GM12875 (cell line): ENCODE results near the gene GRK5.
"Not testable (repeated sequence)": the region's sequence is repeated elsewhere in the genome, so short reads cannot be mapped to it uniquely, and the experiment has no call there.

ENCODE experiments used
- H3K4me3 ChIP-seq: one replicate; pipeline ENCODE4 v1.5.1; 2011; ENCODE audit warnings: low read depth, low read length, control low read depth
- TF ChIP-seq, protein P1 (sequence below): IDR thresholded peaks from 2 replicates; pipeline ENCODE4 v1.5.1; 2011; ENCODE audit warnings: low read depth, mild to moderate bottlenecking, control low read depth, inconsistent platforms, low read length, moderate library complexity, borderline replicate concordance; ENCODE audit not compliant: insufficient read depth

Gene GRK5

DNA sequence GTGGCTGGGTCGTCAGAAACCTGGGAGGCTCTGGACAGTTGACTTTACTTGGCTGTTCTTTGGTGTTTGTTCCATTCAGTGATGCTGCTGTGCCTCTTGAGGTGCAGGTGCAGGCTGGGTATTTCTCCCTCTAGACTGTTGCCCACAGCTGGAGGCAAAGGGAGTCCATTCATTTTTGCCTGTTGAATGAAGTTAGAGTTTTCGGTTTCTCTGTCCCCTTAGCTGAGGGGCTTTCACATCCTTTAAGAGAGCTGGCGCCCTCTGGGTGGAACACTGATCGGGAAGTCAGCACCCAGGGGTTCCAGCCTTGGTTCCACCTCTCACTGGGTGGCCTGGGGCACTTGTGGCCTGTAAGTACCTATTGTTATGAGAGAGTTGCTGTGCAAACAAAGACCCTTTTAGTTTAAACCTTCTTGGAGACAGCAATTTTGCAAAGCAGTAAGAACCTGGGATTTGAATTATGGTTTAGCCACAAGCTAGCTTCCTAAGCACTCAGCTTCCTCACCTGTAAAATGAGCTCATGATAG lies 67.2 kb downstream of the GRK5 start:
- H3K4me3 ChIP-seq = no peak overlapping the region

DNA sequence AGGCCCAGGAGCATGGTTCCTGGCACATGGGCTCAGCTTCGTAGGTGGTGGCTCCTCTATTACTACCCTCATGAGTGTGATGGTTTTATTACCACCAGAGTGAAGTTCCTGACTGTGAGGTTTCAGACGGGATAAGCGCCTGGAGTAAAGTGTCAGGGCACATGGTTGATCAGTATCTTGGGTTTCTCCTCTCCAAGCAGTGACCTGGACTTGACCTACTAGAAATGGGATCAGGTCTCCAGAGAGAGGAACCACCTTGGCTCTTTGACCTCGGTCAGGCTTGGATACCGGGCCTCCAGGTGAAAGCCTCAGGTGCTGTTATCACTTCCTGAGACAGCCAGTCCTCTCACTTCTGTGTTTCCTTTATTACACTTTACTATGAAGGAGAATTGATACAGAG lies 67.7 kb downstream of the GRK5 start:
- TF ChIP-seq, protein P1, sequence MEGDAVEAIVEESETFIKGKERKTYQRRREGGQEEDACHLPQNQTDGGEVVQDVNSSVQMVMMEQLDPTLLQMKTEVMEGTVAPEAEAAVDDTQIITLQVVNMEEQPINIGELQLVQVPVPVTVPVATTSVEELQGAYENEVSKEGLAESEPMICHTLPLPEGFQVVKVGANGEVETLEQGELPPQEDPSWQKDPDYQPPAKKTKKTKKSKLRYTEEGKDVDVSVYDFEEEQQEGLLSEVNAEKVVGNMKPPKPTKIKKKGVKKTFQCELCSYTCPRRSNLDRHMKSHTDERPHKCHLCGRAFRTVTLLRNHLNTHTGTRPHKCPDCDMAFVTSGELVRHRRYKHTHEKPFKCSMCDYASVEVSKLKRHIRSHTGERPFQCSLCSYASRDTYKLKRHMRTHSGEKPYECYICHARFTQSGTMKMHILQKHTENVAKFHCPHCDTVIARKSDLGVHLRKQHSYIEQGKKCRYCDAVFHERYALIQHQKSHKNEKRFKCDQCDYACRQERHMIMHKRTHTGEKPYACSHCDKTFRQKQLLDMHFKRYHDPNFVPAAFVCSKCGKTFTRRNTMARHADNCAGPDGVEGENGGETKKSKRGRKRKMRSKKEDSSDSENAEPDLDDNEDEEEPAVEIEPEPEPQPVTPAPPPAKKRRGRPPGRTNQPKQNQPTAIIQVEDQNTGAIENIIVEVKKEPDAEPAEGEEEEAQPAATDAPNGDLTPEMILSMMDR = no peak
- no peak overlapping the region for H3K4me3 ChIP-seq

More for the DNA sequence above, 67.2 kb downstream of the GRK5 start:
- TF ChIP-seq, protein P1 = no peak

DNA sequence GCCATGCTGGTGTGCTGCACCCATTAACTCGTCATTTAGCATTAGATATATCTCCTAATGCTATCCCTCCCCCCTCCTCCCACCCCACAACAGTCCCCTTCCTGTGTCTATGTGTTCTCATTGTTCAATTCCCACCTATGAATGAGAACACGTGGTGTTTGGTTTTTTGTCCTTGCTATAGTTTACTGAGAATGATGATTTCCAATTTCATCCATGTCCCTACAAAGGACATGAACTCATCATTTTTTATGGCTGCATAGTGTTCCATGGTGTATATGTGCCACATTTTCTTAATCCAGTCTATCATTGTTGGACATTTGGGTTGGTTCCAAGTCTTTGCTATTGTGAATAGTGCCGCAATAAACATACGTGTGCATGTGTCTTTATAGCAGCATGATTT lies 68.8 kb downstream of the GRK5 start:
- H3K4me3 ChIP-seq = not testable (repeated sequence)

DNA sequence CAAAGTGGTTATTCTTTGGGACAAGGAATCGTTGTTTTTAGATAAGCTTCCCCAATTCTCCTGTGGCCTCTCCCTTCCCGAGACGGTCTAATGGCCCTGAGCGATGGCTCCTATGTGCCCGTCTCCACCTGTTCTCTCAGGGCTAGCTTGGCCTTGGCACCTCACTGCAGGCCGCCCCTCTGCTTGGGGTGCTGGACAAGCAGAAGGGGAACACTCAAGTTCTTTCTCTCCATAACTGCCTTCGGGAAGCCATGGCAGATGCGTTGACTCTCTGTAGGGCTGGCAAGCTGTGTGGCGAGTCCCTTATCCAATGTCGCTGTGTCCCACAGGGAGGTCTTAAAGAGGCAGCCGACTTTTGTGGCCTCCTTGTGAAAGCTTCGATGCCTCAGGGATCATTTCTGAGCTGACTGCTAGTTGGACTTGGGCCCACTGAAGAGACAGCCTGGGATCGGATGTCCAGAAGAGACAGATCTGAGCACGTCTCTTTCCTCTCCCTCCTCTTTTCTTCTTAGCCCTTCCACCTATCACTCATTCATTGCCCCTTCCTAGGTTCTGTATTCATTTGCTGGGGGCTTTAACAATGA lies 70.8 kb downstream of the GRK5 start:
- no peak overlapping the region for H3K4me3 ChIP-seq
- TF ChIP-seq, protein P1 = no peak

DNA sequence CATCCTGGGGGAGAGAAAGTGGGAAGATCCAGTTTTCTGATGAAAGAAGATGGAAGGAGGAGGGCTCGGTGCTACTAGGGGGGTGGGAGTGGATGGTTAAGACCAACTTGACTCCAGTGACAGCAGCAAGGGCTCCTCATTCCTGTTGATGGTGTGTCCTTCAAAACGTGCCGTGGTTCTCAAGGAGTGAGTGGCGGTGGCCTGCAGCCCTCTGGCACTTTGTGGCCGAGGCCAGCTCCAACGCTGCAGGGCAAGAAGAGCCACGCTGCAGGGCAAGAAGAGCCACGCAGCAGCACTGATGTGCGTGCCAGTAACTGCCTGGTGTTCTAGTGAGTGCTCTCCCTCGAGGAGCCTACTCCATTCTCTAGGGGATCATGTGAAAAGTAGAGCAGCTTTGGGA lies 72.1 kb downstream of the GRK5 start:
- no peak overlapping the region for H3K4me3 ChIP-seq
- TF ChIP-seq, protein P1 = no peak

DNA sequence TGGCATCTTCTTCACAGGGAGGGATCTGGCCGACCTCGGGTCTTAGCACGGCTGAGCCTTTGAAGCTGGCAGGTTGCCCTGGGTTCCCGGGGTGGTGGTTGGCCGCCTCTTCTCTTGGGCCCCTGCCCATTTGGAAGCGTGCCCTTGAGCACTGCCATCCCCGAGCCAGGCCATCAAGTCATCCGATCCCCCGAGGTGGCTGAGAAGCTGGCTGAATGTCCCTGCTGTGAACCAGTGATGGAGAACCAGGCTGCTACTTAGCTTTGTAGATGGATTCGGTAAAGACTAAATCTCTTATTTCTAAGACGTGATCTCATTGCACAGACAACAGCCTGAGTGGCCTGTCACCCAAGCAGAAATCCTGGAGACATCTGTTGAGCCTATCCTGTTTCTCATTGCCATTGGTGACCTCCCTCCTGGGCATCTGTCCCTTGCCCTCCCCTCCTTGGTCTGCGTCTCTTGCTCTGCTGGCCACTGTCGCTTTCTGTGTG lies 74.3 kb downstream of the GRK5 start:
- TF ChIP-seq, protein P1 = no peak
- no peak overlapping the region for H3K4me3 ChIP-seq

DNA sequence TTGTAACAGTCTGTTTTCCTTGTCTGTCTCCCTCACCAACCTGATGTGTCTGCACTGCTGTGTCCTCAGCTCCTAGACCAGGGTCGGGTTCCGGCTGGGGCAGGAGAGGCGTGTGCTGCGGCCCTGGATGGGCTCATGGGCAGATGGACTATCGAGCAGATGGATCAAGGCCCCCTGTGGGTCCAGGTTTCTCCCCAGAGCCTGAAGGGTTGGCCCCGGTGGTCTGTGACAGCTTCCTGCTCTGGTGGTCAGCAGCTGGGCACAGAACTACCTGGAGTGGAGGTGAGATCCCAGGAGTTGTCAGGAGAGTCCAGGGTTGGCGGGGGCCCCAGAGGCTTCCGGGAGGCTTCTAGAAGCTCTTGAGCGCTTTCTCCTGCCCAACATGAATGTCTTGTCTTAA lies 75.1 kb downstream of the GRK5 start:
- TF ChIP-seq, protein P1 = no peak

More for the DNA sequence above, 75.1 kb downstream of the GRK5 start:
- no peak overlapping the region for H3K4me3 ChIP-seq
